GM13977 (cell line): ENCODE data around the gene FOXO6.

ENCODE experiments used
- DNase-seq: peaks from one replicate; pipeline ENCODE4 v3.0.0; 2012; ENCODE audit warnings: low spot score
- CTCF ChIP-seq: IDR thresholded peaks from 2 replicates; pipeline ENCODE4 v1.5.1; 2012; ENCODE audit warnings: mild to moderate bottlenecking, control low read depth; ENCODE audit not compliant: insufficient read depth; ENCODE audit errors: extremely low read depth, missing control alignments
- in situ Hi-C: fragments of 300-500 bp; cut with MboI; formaldehyde crosslinking; loops from one replicate; pipeline ENCODE4 v1.12.0; 2022; ENCODE audit warnings: low sequenced_read_pairs, low pct_unique_long_range_greater_than_20kb, mixed read lengths, inconsistent platforms; ENCODE audit not compliant: unreplicated experiment

FOXO6 gene

GRCh38 chr1:41344708-41345159 is 16.5 kb upstream of the FOXO6 start:
- TF ChIP-seq CTCF = no peak
- in situ Hi-C loops = no loop called here
- DNase-seq = no peak

GRCh38 chr1:41345434-41346075 is 15.7 kb upstream of the FOXO6 start:
- DNase-seq = no peak
- in situ Hi-C loops = no loop called here
- no peak for TF ChIP-seq CTCF

GRCh38 chr1:41347276-41347675 is 14.0 kb upstream of the FOXO6 start:
- no peak for TF ChIP-seq CTCF
- no peak for DNase-seq
- in situ Hi-C loops = no loop called here

GRCh38 chr1:41348394-41348793 is 12.8 kb upstream of the FOXO6 start:
- in situ Hi-C loops = no loop called here
- no peak for DNase-seq
- no peak for TF ChIP-seq CTCF

GRCh38 chr1:41349361-41350054 is 11.7 kb upstream of the FOXO6 start:
- no peak for DNase-seq
- TF ChIP-seq CTCF = no peak
- in situ Hi-C loops = no loop called here

GRCh38 chr1:41350055-41350378 is 11.2 kb upstream of the FOXO6 start:
- TF ChIP-seq CTCF = no peak
- in situ Hi-C loops = no loop called here
- no peak for DNase-seq
